Peyer's patch (tissue), 4 donors: ENCODE results near the gene ANXA3. TPM values are rescaled to one million over a fixed set of nuclear protein-coding genes. Genes with fewer than 3 reads are reported as not detected.
A peak's percentile ranks its signal among the peaks of the same experiment; 100 is the strongest.
"Not testable (repeated sequence)": the region's sequence is repeated elsewhere in the genome, so short reads cannot be mapped to it uniquely, and the experiment has no call there.

Source experiments
- DNase-seq, 3 donors: peaks; one replicate each; pipeline ENCODE4 v3.0.0-alpha.2; 2017 to 2019
- H3K27ac ChIP-seq, 4 donors: fragments of 200-600 bp; sonication (generic); one replicate each; pipeline ENCODE4 v1.5.1; 2016 to 2019
- H3K27me3 ChIP-seq, 2 donors: fragments of 200-600 bp; sonication (generic); one replicate each; pipeline ENCODE4 v1.5.1; 2019
- H3K36me3 ChIP-seq, 3 donors: fragments of 200-600 bp; sonication (generic); one replicate each; pipeline ENCODE4 v1.5.1; 2016 to 2019
- H3K4me1 ChIP-seq, 4 donors: fragments of 200-600 bp; sonication (generic); one replicate each; pipeline ENCODE4 v1.5.1; 2016 to 2019
- H3K4me3 ChIP-seq, 4 donors: fragments of 200-600 bp; sonication (generic); 1 replicate in 3 of 4; 2 replicates in 1 of 4; pipeline ENCODE4 v1.5.1; 2016 to 2019; ENCODE audit warnings: mild to moderate bottlenecking in 1 of 4
- H3K9me3 ChIP-seq, 4 donors: fragments of 200-600 bp; sonication (generic); one replicate each; pipeline ENCODE4 v1.5.1; 2016 to 2019; ENCODE audit warnings: mild to moderate bottlenecking in 1 of 4
- POLR2A ChIP-seq, 2 donors: fragments of 450-650 bp; IDR thresholded peaks; one replicate each; pipeline ENCODE4 v1.5.1; 2017; ENCODE audit warnings: antibody characterized with exemption in 2 of 2, mild to moderate bottlenecking in 2 of 2, moderate library complexity in 2 of 2
- total RNA-seq, 4 donors: library from RNA; depleted of rRNA; stranded (reverse); fragments of >200 nt; gene quantifications; one replicate each; pipeline ENCODE4 v1.1.0, GENCODE V29; 2016
- TF ChIP-seq, protein P1 (sequence below), 6 experiments: fragments of 450-650 bp in 4 of 6; fragments of 200-600 bp in 2 of 6; sonication (generic) in 1 of 6; IDR thresholded peaks; one replicate each; pipeline ENCODE4 v1.5.1; 2017 to 2019; ENCODE audit warnings: antibody characterized with exemption in 6 of 6, mild to moderate bottlenecking in 3 of 6, moderate library complexity in 1 of 6

The ANXA3 gene
- total RNA-seq, 4 donors from 2014 or later = 8.3 to 27.5 (median 22.4) TPM

- no peak overlapping the region for H3K27ac ChIP-seq
- DNase-seq = no peak
- no peak overlapping the region for H3K4me3 ChIP-seq
- H3K9me3 ChIP-seq = no peaks in the 10 kb centered on the region
- H3K27me3 ChIP-seq = no peaks in the 10 kb centered on the region
- no peak for TF ChIP-seq POLR2A (IDR thresholded peaks at IDR 0.05)
- TF ChIP-seq, protein P1, sequence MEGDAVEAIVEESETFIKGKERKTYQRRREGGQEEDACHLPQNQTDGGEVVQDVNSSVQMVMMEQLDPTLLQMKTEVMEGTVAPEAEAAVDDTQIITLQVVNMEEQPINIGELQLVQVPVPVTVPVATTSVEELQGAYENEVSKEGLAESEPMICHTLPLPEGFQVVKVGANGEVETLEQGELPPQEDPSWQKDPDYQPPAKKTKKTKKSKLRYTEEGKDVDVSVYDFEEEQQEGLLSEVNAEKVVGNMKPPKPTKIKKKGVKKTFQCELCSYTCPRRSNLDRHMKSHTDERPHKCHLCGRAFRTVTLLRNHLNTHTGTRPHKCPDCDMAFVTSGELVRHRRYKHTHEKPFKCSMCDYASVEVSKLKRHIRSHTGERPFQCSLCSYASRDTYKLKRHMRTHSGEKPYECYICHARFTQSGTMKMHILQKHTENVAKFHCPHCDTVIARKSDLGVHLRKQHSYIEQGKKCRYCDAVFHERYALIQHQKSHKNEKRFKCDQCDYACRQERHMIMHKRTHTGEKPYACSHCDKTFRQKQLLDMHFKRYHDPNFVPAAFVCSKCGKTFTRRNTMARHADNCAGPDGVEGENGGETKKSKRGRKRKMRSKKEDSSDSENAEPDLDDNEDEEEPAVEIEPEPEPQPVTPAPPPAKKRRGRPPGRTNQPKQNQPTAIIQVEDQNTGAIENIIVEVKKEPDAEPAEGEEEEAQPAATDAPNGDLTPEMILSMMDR (IDR thresholded peaks at IDR 0.05) = no peak
- no peaks in the 10 kb centered on the region for H3K4me1 ChIP-seq
- no peaks in the 10 kb centered on the region for H3K36me3 ChIP-seq
These were observed 8.0 kb upstream of the ANXA3 start for GRCh38 chr4:78543424-78544125.

DNA sequence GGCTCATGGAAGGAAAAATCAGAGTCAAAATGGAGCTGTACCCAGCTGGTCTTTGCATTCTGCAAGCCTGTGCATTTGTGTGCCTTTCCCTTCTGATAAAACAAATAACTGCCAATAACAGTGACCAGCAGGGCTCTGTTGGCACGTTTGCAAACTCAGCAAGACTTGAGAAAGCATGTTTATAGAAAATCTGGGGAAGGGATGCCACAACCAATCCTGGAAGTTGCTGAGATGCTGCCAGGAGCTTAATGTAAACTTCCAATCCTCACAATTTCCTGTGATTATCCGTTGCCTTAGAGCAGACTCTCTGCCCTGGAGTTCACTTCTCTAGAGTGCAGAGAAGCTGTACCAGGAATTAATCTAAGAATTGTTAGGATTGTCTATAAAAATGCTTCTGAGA lies 6.9 kb upstream of the ANXA3 start:
- H3K4me3 ChIP-seq = no peak overlapping the region
- DNase-seq = no peak
- TF ChIP-seq, protein P1 (IDR thresholded peaks at IDR 0.05) = no peak
- no peak for TF ChIP-seq POLR2A (IDR thresholded peaks at IDR 0.05)
- no peaks in the 10 kb centered on the region for H3K9me3 ChIP-seq
- no peaks in the 10 kb centered on the region for H3K27me3 ChIP-seq
- no peaks in the 10 kb centered on the region for H3K36me3 ChIP-seq
- no peaks in the 10 kb centered on the region for H3K4me1 ChIP-seq
- H3K27ac ChIP-seq = no peak overlapping the region

GRCh38 chr4:78545275-78546246 lies 6.0 kb upstream of the ANXA3 start:
- no peaks in the 10 kb centered on the region for H3K36me3 ChIP-seq
- no peaks in the 10 kb centered on the region for H3K9me3 ChIP-seq
- no peak overlapping the region for H3K27ac ChIP-seq
- H3K4me3 ChIP-seq = no peak overlapping the region
- no peak for DNase-seq
- TF ChIP-seq, protein P1 (IDR thresholded peaks at IDR 0.05) = no peak
- TF ChIP-seq POLR2A (IDR thresholded peaks at IDR 0.05) = no peak
- H3K4me1 ChIP-seq = no peaks in the 10 kb centered on the region
- no peaks in the 10 kb centered on the region for H3K27me3 ChIP-seq

DNA sequence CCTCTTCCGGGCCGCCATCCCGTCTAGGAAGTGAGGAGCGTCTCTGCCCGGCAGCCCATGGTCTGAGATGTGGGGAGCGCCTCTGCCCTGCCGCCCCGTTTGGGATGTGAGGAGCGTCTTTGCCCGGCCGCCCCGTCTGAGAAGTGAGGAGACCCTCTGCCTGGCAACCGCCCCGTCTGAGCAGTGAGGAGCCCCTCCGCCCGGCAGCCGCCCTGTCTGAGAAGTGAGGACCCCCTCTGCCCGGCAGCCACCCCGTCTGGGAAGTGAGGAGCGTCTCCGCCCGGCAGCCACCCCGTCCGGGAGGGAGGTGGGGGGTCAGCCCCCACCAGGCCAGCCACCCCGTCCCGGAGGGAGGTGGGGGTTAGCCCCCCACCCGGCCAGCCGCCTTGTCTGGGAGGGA lies 3.7 kb upstream of the ANXA3 start:
- not testable (repeated sequence) for H3K9me3 ChIP-seq, DNase-seq, H3K27me3 ChIP-seq, H3K4me3 ChIP-seq, H3K36me3 ChIP-seq, H3K4me1 ChIP-seq, H3K27ac ChIP-seq

DNA sequence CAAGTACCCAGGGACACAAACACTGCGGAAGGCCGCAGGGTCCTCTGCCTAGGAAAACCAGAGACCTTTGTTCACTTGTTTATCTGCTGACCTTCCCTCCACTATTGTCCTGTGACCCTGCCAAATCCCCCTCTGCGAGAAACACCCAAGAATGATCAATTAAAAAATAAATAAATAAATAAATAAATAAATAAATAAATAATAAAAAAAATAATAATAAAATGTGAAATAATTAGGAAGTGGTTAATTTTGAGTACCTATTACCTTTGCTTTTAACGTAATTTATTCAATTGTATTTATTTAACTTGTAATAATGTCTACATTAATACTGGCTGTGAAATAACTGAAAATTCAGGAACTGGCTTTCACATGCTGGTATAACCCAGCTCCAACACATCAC lies 2.7 kb upstream of the ANXA3 start:
- not testable (repeated sequence) for DNase-seq, H3K4me3 ChIP-seq, H3K27ac ChIP-seq, H3K9me3 ChIP-seq, H3K27me3 ChIP-seq, H3K4me1 ChIP-seq, H3K36me3 ChIP-seq

- no peak for TF ChIP-seq POLR2A (IDR thresholded peaks at IDR 0.05)
- TF ChIP-seq, protein P1 (IDR thresholded peaks at IDR 0.05) = no peak
- Histone ChIP-seq H3K4me1 (no peaks in the 10 kb centered on the region), H3K27ac (peak overlapping the region in 2 of 4 donors; percentile 45 to 60), H3K36me3 (no peaks in the 10 kb centered on the region), H3K9me3 (no peaks in the 10 kb centered on the region), H3K4me3 (peak overlapping the region in 3 of 4 donors; percentile 35 to 79 (median 71)), H3K27me3 (no peaks in the 10 kb centered on the region)
- no peak for DNase-seq
These were observed 946 bp downstream of the ANXA3 start for GRCh38 chr4:78552389-78553042.
